Measurements from ENCODE around the gene MACROD1. TPM values are rescaled to one million over a fixed set of nuclear protein-coding genes. Genes with fewer than 3 reads are reported as not detected.
A peak's percentile ranks its signal among the peaks of the same experiment; 100 is the strongest.

MACROD1 gene
- total and polyA plus RNA-seq, 2 of the 13 experiments (the other 11 are each of a cell fraction or from before 2014, with no cell fraction given) = 23.1 to 34.5 TPM

- 62% methylated on average over 20 of the region's 26 CpGs for WGBS (ENCODE audit: low lambda C conversion rate)
- ATAC-seq = peak; percentile 34
- Histone ChIP-seq H3K4me3 (replicated peaks in 1 of 3; ENCODE audit: insufficient read depth in 1 of 3, low read depth in 2 of 3, low read length in 3 of 3) (no peak overlapping the region), H3K79me2 (ENCODE audit: insufficient read depth, low read length) (no peaks in the 10 kb centered on the region), H2AFZ (ENCODE audit: low read length) (no peak overlapping the region), H3K4me1 (ENCODE audit: insufficient read depth, low read length) (peaks cover 59% of the 10 kb centered on the region), H3K27me3 (ENCODE audit: control insufficient read depth in 1 of 2, insufficient read depth in 2 of 2, low read length in 2 of 2) (no peaks in the 10 kb centered on the region), H3K27ac (ENCODE audit: extremely low read length, insufficient read depth, low read length) (no peak overlapping the region), H4K20me1 (ENCODE audit: insufficient read depth, low read length) (peaks cover 4% of the 10 kb centered on the region; the same call in 1 of the 2 replicates), H3K36me3 (replicated peaks in 1 of 2; ENCODE audit: control insufficient read depth in 1 of 2, insufficient read depth in 2 of 2, low read length in 2 of 2) (no peaks in the 10 kb centered on the region), H3K4me2 (ENCODE audit: low read depth, low read length) (no peak overlapping the region), H3K9ac (ENCODE audit: insufficient read depth, low read depth, low read length) (no peak overlapping the region), H3K9me3 (ENCODE audit: low read length) (no peaks in the 10 kb centered on the region)
- DNase-seq (ENCODE audit: low spot score) = peak; percentile 45
- CTCF ChIA-PET (ENCODE audit: low intra/inter-chr PET ratio, low total read pairs) = interaction anchor here (1.5 kb wide), 1 partner anchor 60 kb away, joined by 4 read pairs; no protein-coding TSS in a partner anchor
- no TSS peak for BruUV-seq (replicated peaks)
- intact Hi-C loops (cut with micrococcal nuclease; ENCODE audit: unreplicated experiment) = loop anchor here (1.0 to 5.0 kb wide), 2 partner anchors 41 to 60 kb away; no protein-coding TSS in a partner anchor
- FAIRE-seq = peak; percentile 48
- POLR2A ChIA-PET = no interaction called here
- in situ Hi-C loops (cut with HindIII; ENCODE audit: extremely low pct_ligation_motif_present, low pct_unique_long_range_greater_than_20kb) = loop anchor here (5.0 kb wide), 1 partner anchor 59 kb away; no protein-coding TSS in a partner anchor
- no peak for TF ChIP-seq ZBTB25 (CRISPR knock-in tag; IDR thresholded peaks at IDR 0.05)
- TF ChIP-seq NFE2L1 (CRISPR knock-in tag; IDR thresholded peaks at IDR 0.05; ENCODE audit: borderline replicate concordance) = no peak
- no peak for TF ChIP-seq ERF (CRISPR knock-in tag; IDR thresholded peaks at IDR 0.05)
- no peak for TF ChIP-seq ZFP1 (CRISPR knock-in tag; IDR thresholded peaks at IDR 0.05)
- TF ChIP-seq REST (IDR thresholded peaks at IDR 0.05; ENCODE audit: borderline replicate concordance in 1 of 2, low read depth in 1 of 2, low read length in 2 of 2) = no peak
- peak; percentile 70 for TF ChIP-seq CTCF (CRISPR knock-in tag; IDR thresholded peaks at IDR 0.05)
- no peak for TF ChIP-seq ZNF564 (CRISPR knock-in tag; IDR thresholded peaks at IDR 0.05)
- no peak for TF ChIP-seq ZNF280D (CRISPR knock-in tag; IDR thresholded peaks at IDR 0.05)
- 0 out of 2 replicates have a peak, but pooled peaks have one; percentile 37 for TF ChIP-seq RAD21 (CRISPR knock-in tag; IDR thresholded peaks at IDR 0.05)
- TF ChIP-seq CSRNP1 (CRISPR knock-in tag; IDR thresholded peaks at IDR 0.05) = no peak
Observed at GRCh38 chr11:64088162-64089026, 77.5 kb downstream of the MACROD1 start.

All from HepG2 (cell line).